Calu3 (cell line): Measurements from ENCODE around the gene PIM2. TPM values are rescaled to one million over a fixed set of nuclear protein-coding genes. Genes with fewer than 3 reads are reported as not detected.
A peak's percentile ranks its signal among the peaks of the same experiment; 100 is the strongest.

Source experiments
- BruUV-seq: library from RNA; stranded (reverse); fragments of 400-500 nt; replicated peaks from 2 replicates; lab custom pipeline; 2021; lab: Mats Ljungman, UMichigan
- CTCF ChIA-PET: fragments of 300-600 bp; sonication (Branson Sonifier 250); formaldehyde crosslinking; loops from one replicate; lab custom pipeline; 2022; ENCODE audit warnings: antibody characterized with exemption; lab: Charles Lee
- DNase-seq: peaks from one replicate; pipeline ENCODE4 v3.0.0; 2022
- H3K27ac Mint-ChIP-seq: one replicate; pipeline ENCODE4 v1.8.0; 2022; ENCODE audit warnings: mixed read lengths; ENCODE audit not compliant: unreplicated experiment
- H3K27me3 Mint-ChIP-seq: one replicate; pipeline ENCODE4 v1.8.0; 2022; ENCODE audit warnings: mixed read lengths; ENCODE audit not compliant: unreplicated experiment
- H3K36me3 Mint-ChIP-seq: one replicate; pipeline ENCODE4 v1.8.0; 2022; ENCODE audit warnings: mild to moderate bottlenecking, moderate library complexity, mixed read lengths; ENCODE audit not compliant: insufficient read depth, unreplicated experiment
- H3K4me1 Mint-ChIP-seq: one replicate; pipeline ENCODE4 v1.8.0; 2022; ENCODE audit warnings: mild to moderate bottlenecking, low read depth, mixed read lengths; ENCODE audit not compliant: unreplicated experiment
- H3K4me3 Mint-ChIP-seq: one replicate; pipeline ENCODE4 v1.8.0; 2022; ENCODE audit warnings: mild to moderate bottlenecking, low read depth, moderate library complexity, mixed read lengths; ENCODE audit not compliant: unreplicated experiment
- H3K9me3 Mint-ChIP-seq: one replicate; pipeline ENCODE4 v1.8.0; 2022; ENCODE audit warnings: low read depth, mixed read lengths; ENCODE audit not compliant: unreplicated experiment
- intact Hi-C: fragments of 100-400 bp; cut with micrococcal nuclease; formaldehyde crosslinking; loops from one replicate; pipeline ENCODE4 v1.10.0; 2022; ENCODE audit not compliant: unreplicated experiment
- total RNA-seq: library from RNA; stranded (reverse); gene quantifications from 2 replicates; pipeline ENCODE4 v1.2.3, GENCODE V29; 2022
- TF ChIP-seq, protein P1 (sequence below): fragments of 200-600 bp; IDR thresholded peaks from one replicate; pipeline ENCODE4 v1.8.0; 2022; ENCODE audit warnings: antibody characterized with exemption; ENCODE audit not compliant: unreplicated experiment

The PIM2 gene
- total RNA-seq, 1 experiment from 2014 or later = 13.9 TPM

DNA sequence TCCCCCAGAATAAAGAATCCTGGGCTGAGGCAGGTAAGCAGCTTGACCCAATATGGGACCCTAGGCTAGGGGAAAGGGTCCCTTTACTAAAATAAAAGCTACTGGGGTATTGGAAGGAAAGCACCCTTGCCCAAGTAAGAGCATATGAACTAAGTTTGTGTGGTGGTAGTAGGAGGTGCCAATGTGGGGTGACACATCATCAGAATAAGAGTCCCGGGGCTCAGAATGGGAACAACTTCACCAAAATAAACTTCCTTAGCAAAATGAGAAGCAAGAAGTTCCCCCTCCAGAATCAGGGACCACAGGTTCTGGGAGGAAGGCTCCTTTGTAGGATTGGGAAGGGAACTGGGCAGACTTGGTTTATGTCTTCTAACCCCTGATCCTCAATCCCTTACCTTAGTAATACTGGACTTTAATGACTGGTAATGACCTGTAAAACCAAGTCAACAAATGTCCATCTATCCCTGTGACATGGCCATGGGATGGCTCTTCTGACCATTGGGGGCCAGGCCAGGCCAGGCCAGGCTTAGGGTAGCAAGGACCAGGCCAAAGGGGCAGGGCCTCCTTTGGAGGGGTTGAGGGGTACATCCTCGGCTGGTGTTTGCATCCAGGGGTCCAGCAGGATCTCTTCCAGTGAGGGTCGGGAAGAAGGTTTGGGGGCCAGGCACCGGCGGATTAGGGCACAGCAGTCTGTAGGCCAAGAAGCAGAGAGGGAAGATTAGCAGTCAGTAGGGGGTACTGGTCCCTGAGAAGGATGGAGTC, 5.0 kb downstream of the PIM2 start:
- no peaks in the 10 kb centered on the region for H3K27me3 Mint-ChIP-seq
- H3K36me3 Mint-ChIP-seq = peaks cover 60% of the 10 kb centered on the region
- no peaks in the 10 kb centered on the region for H3K9me3 Mint-ChIP-seq
- no peak overlapping the region for H3K4me3 Mint-ChIP-seq
- H3K27ac Mint-ChIP-seq = no peak overlapping the region
- BruUV-seq = no TSS peak
- H3K4me1 Mint-ChIP-seq = peaks cover 25% of the 10 kb centered on the region
- CTCF ChIA-PET = interaction anchor here (0.7 kb wide), 2 partner anchors 15 to 799 kb away, joined by 3 to 5 read pairs; no protein-coding TSS in a partner anchor
- no peak for DNase-seq
- TF ChIP-seq, protein P1, sequence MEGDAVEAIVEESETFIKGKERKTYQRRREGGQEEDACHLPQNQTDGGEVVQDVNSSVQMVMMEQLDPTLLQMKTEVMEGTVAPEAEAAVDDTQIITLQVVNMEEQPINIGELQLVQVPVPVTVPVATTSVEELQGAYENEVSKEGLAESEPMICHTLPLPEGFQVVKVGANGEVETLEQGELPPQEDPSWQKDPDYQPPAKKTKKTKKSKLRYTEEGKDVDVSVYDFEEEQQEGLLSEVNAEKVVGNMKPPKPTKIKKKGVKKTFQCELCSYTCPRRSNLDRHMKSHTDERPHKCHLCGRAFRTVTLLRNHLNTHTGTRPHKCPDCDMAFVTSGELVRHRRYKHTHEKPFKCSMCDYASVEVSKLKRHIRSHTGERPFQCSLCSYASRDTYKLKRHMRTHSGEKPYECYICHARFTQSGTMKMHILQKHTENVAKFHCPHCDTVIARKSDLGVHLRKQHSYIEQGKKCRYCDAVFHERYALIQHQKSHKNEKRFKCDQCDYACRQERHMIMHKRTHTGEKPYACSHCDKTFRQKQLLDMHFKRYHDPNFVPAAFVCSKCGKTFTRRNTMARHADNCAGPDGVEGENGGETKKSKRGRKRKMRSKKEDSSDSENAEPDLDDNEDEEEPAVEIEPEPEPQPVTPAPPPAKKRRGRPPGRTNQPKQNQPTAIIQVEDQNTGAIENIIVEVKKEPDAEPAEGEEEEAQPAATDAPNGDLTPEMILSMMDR = no peak
- intact Hi-C loops = loop anchor here (10.0 kb wide), 2 partner anchors 49 to 109 kb away; partner anchors contain the start of gene HDAC6

GRCh38 chrX:48911412-48912182, 7.2 kb downstream of the PIM2 start, which contains the start of gene SLC35A2:
TSS of gene SLC35A2 (minus strand) at chrX:48911646. CDS start at chrX:48911636, 10 bp downstream.
- intact Hi-C loops = loop anchor here (10.0 kb wide), 2 partner anchors 47 to 107 kb away; partner anchors contain the start of gene HDAC6
- Mint-ChIP-seq H3K27me3 (no peaks in the 10 kb centered on the region), H3K4me1 (peaks cover 16% of the 10 kb centered on the region), H3K4me3 (peak within 1 kb of the TSS; percentile 97), H3K36me3 (peaks cover 51% of the 10 kb centered on the region), H3K9me3 (no peaks in the 10 kb centered on the region), H3K27ac (peak within 1 kb of the TSS; percentile 94)
- BruUV-seq = no TSS peak
- DNase-seq = peak; percentile 87
- CTCF ChIA-PET = interaction anchor here (0.6 to 1.2 kb wide), 5 partner anchors 14 to 255 kb away, joined by 3 to 4 read pairs (median 3); partner anchors contain the start of genes PCSK1N, PQBP1 and TIMM17B
- TF ChIP-seq, protein P1 = no peak

GRCh38 chrX:48910926-48911411, 7.9 kb downstream of the PIM2 start:
- Mint-ChIP-seq H3K4me3 (peak overlapping the region; percentile 97), H3K27me3 (no peaks in the 10 kb centered on the region), H3K4me1 (peaks cover 16% of the 10 kb centered on the region), H3K27ac (peak overlapping the region; percentile 94), H3K36me3 (peaks cover 50% of the 10 kb centered on the region), H3K9me3 (no peaks in the 10 kb centered on the region)
- no TSS peak for BruUV-seq
- intact Hi-C loops = loop anchor here (10.0 kb wide), 2 partner anchors 46 to 106 kb away; partner anchors contain the start of gene HDAC6
- CTCF ChIA-PET = interaction anchor here (1.0 to 1.2 kb wide), 2 partner anchors 75 to 77 kb away, joined by 4 read pairs; partner anchors contain the start of gene PCSK1N
- no peak for DNase-seq
- TF ChIP-seq, protein P1 = no peak

GRCh38 chrX:48909703-48910294, 9.0 kb downstream of the PIM2 start:
- no peak for DNase-seq
- BruUV-seq = no TSS peak
- H3K4me1 Mint-ChIP-seq = peaks cover 16% of the 10 kb centered on the region
- CTCF ChIA-PET = no interaction called here
- H3K27ac Mint-ChIP-seq = no peak overlapping the region
- TF ChIP-seq, protein P1 = no peak
- no peaks in the 10 kb centered on the region for H3K9me3 Mint-ChIP-seq
- H3K27me3 Mint-ChIP-seq = no peaks in the 10 kb centered on the region
- H3K4me3 Mint-ChIP-seq = peak overlapping the region; percentile 97
- intact Hi-C loops = loop anchor here (10.0 kb wide), 2 partner anchors 45 to 105 kb away; partner anchors contain the start of gene HDAC6
- H3K36me3 Mint-ChIP-seq = peaks cover 58% of the 10 kb centered on the region
